HG02973 (cell line): ENCODE measurements around the gene IGF1R.

Experiments
- ATAC-seq: cut with Tn5 transposase; IDR thresholded peaks from one replicate; pipeline ENCODE4 v1.9.1; 2021; ENCODE audit warnings: moderate library complexity; ENCODE audit not compliant: unreplicated experiment

The IGF1R gene

GRCh38 chr15:98937413-98938104, 289.2 kb downstream of the IGF1R start:
- ATAC-seq = peak; percentile 72

DNA sequence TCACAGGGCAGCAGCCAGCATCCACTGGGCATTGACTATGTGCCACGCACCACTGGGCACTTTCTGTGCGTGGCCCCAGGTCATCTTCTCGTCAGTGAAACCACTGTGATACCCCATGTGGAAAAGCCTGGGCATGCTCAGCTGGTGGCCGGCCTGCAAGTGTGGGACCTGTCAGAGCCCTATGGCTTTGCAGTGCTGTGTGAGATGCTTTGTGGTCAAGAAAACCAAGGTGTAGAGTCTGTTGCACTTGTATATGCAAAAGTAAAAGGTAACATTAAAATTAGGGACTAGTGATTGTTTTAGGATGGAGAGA, 289.7 kb downstream of the IGF1R start:
- peak; percentile 20 for ATAC-seq

- no peak for ATAC-seq
Measured at GRCh38 chr15:98938799-98939198, 290.5 kb downstream of the IGF1R start.

- no peak for ATAC-seq
Measured at GRCh38 chr15:98939311-98940080, 291.2 kb downstream of the IGF1R start.

DNA sequence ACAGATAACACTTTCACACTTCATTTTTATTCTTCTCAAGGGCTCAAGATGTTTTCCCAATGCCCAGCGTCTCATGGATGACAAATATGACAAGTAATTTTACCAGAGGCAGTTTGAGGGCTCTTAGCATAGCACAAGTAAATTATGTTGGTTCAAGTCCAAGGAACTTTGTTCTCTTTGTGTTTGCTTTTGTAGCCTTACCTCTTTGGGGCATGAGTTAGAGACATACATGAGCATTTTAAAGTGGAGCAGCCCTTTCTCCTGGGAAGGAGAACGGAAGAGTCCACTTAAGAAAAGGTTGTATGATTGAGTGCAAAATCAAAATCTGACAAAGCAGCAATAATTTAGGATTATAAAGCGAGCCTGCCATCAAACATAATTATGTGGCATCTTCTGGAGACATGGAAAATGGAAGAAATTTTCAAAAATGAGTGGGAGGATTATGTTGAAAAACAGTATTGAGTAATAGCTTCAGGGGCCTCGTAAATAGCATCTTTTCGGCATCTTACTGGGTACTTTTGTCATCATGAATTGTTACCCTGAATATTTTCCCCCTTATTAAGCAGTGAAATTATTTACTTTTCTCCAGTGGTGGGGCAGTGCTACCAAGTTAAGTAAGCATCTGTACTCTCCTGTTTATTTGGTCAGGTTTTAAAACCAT, 293.4 kb downstream of the IGF1R start:
- no peak for ATAC-seq

- ATAC-seq = no peak
Measured at GRCh38 chr15:98942431-98942830, 294.1 kb downstream of the IGF1R start.

- no peak for ATAC-seq
Measured at GRCh38 chr15:98943051-98943508, 294.7 kb downstream of the IGF1R start.

DNA sequence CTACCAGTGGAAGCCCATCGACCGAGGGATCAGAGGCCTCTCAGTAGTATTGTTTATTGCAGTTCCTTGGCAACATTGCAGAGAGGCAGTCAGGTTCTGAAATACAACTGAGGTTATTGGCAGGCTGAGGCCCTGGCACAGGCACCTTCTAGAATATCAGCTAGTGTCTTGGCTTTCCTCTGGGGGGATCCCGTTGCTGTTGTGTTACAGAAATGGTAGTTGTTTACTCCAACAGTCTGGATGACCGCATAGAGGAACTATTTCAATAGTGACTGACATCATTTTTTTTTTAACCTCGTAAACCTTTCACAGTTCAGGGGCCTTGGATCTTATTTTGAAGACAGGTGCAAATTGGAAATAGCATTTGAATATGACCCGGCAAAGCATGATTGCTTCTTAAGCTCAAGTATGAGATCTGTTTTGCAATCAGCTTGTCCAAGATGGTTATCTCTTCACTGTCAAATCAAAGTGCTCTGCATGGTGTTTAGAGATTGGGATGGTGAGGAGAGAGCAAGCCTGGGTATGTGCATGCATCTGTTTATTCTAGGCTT, 295.3 kb downstream of the IGF1R start:
- no peak for ATAC-seq

DNA sequence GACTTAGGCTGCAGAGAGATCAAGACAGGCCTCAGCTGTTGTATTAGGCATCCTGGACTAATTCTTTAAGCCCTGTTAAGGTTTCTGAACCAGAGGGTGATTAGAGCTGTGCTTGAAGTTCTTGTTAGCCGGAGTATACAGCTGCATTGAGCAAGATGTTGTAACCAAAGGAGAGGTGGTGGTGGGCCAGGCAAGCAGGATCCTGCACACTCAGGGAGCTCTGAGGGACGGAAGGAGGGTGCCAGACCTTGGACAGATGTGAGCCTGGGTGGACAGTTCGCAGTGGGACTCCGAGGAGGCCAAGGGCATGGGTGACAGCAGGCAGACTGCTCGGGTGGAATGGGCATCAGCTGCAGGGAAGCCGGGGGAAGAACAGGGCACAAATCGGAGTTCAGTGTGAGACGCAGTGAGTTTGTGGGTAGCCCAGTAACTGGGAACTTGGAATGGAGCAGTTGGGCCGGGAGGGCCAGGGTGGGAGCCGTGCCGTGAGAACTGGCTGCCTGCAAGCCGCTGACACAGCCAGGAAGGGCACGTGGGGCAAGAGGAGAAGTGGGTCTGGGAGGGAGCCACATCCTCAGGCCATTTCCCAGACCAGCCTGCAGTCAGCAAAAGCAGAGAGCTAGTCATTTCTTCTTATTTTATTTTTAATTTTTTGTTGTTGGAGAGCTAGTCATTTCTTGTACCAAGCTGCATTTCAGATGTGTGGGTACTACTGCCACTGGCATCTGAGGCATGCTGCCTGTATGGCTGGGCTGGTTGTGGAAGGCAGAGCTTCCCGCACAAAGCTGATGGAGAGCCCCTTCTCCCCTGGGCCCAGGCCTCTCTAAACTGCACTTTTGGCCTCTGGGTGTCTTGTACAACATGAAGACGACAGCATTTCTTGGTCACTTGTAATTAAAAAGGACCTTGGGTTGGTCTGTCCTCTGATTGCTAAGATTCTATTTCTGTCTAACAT, 298.2 kb downstream of the IGF1R start:
- ATAC-seq = no peak

- ATAC-seq = no peak
Measured at GRCh38 chr15:98948456-98948855, 300.1 kb downstream of the IGF1R start.

DNA sequence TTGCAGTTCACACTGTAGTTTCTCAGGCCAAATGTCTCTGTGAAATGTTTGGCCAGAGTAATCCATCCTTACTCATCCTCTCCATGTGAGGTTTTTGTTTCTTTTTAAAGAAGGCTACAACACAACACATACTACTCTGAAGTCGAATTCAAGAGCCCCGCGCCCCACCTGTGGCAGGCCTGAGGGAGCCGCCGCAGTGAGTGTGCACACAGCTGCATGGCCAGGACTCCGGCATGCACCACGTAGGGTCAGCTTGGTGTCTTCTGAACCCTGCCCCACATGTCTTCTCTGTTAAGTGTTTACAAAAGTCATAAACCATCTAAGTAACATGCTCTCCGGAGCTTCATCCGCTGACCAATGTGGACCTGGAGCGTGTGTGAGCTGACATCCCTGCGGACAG, 300.6 kb downstream of the IGF1R start:
- ATAC-seq = no peak

- no peak for ATAC-seq
Measured at GRCh38 chr15:98949624-98950023, 301.3 kb downstream of the IGF1R start.

- ATAC-seq = no peak
Measured at GRCh38 chr15:98950248-98950647, 301.9 kb downstream of the IGF1R start.

DNA sequence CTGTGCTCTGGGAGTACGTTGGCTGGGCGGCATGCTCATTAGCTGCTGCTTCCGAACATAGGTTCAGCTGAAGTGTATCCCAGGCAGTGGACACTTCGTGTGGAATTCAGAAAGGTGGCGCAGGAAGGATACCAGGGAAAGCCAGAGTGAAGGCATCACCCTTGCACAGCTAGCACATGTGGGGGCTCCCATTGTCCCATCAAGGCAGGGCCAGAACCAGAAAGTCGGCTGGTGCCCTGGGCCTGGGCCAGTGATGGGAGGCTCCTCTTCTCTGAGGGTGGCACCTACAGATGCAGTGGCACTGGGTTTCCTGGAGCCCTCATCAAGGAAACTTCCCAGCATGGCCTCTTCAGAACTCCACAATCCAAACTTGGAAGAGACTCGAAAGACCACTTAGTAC, 302.7 kb downstream of the IGF1R start:
- no peak for ATAC-seq

- no peak for ATAC-seq
Measured at GRCh38 chr15:98951493-98952320, 303.4 kb downstream of the IGF1R start.

- peak; percentile 96 for ATAC-seq
Measured at GRCh38 chr15:98952381-98952803, 304.1 kb downstream of the IGF1R start.

- ATAC-seq = no peak
Measured at GRCh38 chr15:98953000-98953787, 304.9 kb downstream of the IGF1R start.

GRCh38 chr15:98953968-98954367, 305.6 kb downstream of the IGF1R start:
- ATAC-seq = no peak

- no peak for ATAC-seq
Measured at GRCh38 chr15:98954411-98954810, 306.1 kb downstream of the IGF1R start.
